GM18526 (cell line): Measurements from ENCODE around the gene NOS1AP.

Experiments
- POLR2A ChIP-seq: IDR thresholded peaks from 3 replicates; pipeline ENCODE4 v1.6.1; 2011; ENCODE audit not compliant: insufficient read length; ENCODE audit errors: extremely low read depth

The NOS1AP gene

DNA sequence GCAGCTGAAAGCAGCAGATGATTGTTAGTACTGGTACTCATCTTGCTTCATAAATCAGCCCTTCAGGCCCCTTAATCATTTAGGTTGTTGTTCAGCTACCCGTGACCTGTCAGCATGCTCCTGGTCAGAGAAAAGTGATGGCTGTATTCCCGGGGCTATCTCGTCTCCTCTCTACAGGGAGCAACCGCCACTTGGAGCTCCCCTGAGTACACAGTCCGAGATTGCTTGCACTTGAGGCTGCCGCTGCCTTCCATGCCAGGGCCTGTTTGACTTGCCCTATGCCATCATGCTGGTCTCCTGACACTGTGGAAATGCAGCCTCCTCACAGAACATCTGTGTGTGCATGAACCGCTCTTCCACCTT, 209.6 kb downstream of the NOS1AP start:
- no peak for TF ChIP-seq POLR2A

DNA sequence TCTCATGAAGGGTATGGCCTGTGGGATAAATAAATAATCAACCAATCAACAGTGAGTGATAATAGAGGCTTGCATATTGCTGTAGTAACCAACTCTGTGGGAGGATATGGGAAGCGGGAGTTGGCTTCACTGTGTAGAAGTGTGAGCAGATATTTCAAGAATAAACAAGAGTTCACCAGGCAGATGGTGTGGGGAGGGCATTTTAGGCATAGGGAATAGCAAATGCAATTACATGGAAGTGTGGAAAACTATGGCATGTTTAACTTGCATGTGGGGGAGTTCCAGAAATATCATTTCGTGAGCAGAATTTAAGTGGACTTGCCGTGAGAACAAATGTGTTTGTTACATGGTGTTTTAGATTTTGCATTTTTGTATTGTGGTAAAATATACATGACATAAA, 211.9 kb downstream of the NOS1AP start:
- no peak for TF ChIP-seq POLR2A

GRCh38 chr1:162283657-162284056, 214.2 kb downstream of the NOS1AP start:
- no peak for TF ChIP-seq POLR2A

GRCh38 chr1:162284206-162284955, 214.9 kb downstream of the NOS1AP start:
- TF ChIP-seq POLR2A: no peak

- TF ChIP-seq POLR2A: no peak
Measured at GRCh38 chr1:162285149-162285561, 215.7 kb downstream of the NOS1AP start.

GRCh38 chr1:162291000-162291399, 221.5 kb downstream of the NOS1AP start:
- no peak for TF ChIP-seq POLR2A

DNA sequence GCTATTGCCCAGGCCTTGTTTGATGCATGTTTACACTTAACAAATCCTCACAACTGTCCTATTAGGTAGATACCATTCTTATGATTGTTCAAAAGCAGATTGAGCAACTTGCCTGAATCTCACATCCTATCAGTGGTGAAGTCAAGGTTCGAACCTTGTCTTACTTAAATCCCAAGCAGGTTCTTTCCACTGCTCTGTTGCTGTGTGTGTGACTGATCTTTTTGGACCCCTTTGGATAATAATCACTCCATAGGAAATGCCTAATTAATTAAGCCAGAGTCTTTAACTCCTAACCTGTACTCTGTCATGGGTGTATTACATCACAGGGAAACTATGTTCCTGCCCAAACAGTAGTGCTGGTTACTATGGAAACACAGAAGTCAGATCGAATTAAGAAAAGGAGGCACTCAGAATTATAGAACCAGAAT, 222.9 kb downstream of the NOS1AP start:
- no peak for TF ChIP-seq POLR2A

- TF ChIP-seq POLR2A: no peak
Measured at GRCh38 chr1:162293073-162293692, 223.7 kb downstream of the NOS1AP start.

DNA sequence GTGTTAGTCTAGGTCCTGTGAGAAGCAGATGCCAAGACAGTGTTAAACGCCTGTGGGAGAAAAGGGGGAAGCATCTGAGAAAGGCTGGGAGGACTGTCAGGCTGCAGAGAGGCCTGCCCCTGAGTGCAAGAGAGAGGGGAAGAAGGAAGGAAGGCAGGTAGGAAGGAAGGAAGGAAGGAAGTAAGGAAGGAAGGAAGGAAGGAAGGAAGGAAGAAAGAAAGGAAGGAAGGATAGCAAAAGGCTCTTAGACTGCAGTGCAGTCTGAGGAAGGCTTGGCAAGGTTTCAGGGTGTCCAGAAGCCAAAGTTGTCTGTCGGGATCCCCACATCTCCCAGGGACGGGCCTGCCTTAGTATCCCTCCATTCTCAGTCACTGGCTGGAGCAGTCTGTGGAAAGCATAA, 224.5 kb downstream of the NOS1AP start:
- no peak for TF ChIP-seq POLR2A

- no peak for TF ChIP-seq POLR2A
Measured at GRCh38 chr1:162297208-162297607, 227.7 kb downstream of the NOS1AP start.

- no peak for TF ChIP-seq POLR2A
Measured at GRCh38 chr1:162298266-162298665, 228.8 kb downstream of the NOS1AP start.

GRCh38 chr1:162299018-162299417, 229.5 kb downstream of the NOS1AP start:
- TF ChIP-seq POLR2A: no peak

DNA sequence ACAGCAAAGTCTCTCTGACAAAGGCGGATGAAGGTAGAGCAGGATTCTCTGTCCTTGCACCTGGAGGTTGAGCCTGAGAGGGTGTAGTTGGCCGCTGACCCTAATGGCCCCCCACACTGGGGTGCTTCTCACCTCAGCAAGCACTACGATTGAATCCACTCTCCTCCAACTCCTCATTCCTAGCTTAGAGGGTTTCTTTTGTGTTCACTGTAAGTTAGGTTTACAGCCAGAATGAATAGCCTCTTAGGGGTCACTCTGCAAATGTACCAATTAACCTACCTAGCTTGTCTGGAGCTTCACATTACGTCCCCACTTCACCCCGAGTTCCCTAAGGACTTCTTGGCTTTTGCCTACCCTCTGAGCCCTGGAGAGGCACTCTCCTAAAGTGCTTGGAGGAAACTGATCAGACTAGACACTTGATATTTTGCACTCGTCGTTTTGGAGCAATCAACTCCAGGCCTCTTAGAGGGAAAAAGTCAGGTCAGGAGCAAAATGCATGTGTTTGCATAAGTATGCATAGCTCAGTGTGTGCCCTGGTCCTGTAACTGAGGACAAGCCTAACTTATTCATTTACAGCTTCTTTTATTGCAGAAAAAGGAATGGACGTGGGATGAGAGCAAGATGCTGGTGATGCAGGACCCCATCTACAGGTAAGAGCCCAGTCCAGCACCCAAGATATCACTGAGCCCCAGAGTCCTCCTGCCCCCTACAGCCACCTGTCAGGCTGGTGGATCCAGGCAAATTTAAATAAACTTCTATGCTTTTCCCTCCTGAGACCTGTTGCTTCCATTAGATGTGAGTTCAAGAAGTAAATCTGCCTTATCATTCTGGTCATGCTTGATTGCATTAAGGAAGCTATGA, 230.8 kb downstream of the NOS1AP start:
- TF ChIP-seq POLR2A: no peak

DNA sequence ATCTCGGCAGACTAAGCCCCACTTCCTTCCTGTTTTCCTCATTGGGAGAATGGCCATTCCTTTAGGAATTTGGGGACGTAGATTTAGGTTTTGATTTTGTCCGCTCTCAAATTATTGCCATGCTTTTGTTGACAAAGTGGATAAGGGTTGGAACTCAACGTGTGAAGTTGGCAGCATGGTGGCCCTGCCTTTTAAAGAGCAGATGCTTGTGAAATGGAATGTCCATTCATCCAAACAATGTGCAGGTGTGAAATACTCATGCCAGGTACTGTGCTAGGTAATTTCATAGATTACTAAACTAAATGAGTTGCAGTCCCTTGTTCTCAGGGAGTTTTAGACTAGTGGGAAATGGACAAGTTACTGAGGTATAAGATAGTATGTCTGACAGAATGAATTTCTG, 232.2 kb downstream of the NOS1AP start:
- no peak for TF ChIP-seq POLR2A

DNA sequence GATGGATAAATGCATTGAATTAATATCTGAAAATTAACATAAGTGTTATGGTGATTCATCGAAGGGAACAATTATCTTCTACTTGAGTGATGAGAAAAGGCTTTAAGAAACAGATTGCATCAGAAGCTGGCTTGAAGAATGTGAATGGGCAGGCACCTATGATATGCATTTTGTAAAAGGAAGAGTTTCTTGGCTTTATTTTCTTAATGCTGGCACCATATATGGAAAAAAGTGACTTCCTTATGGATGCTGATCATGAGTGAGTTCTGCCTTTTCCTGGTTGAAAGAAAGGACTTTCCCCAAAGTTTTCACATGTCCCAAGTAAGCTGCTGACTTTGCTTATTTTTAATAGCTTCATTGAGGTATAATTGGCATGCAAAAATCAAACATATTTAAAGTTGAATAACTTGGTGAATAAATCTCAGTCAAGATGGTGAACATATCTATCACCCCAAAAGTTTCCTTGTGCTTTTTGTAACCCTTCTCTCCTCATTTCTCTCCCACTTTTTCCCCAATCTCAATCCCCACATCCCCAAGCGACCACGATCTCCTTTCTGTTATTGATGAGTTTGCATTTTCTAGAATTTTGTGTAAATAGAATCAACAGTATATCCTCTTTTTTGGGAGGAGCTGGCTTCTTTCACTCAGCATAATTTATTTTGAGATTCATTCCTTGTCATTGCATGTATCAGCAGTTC, 233.0 kb downstream of the NOS1AP start:
- TF ChIP-seq POLR2A: no peak
